ENCODE measurements around the gene OR4K17. TPM values are rescaled to one million over a fixed set of nuclear protein-coding genes. Genes with fewer than 3 reads are reported as not detected.

OR4K17 gene
- total RNA-seq, 3 donors from 2014 or later, result not detected

Other genes with a start within 250 kb of the OR4K17 start
- gene OR4K2, start 235.6 kb upstream of the OR4K17 start, total RNA-seq, result not detected
- gene OR4K5, start 190.1 kb upstream of the OR4K17 start, total RNA-seq, result not detected
- not detected for gene OR4K1, start 179.8 kb upstream of the OR4K17 start, total RNA-seq
- gene OR4K15, start 135.1 kb upstream of the OR4K17 start, total RNA-seq, result not detected
- not detected for gene OR4Q2, start 108.6 kb upstream of the OR4K17 start, total RNA-seq
- gene OR4K14, start 91.4 kb upstream of the OR4K17 start, total RNA-seq, result not detected
- gene OR4K13, start 74.7 kb upstream of the OR4K17 start, total RNA-seq, result not detected
- gene OR4L1, start 50.7 kb upstream of the OR4K17 start, total RNA-seq, result not detected
- gene OR4N5, start 28.1 kb downstream of the OR4K17 start, total RNA-seq, result not detected
- gene OR11G2, start 80.2 kb downstream of the OR4K17 start, total RNA-seq, result not detected
- gene OR11H6, start 113.0 kb downstream of the OR4K17 start, total RNA-seq, result not detected
- gene OR11H7, start 118.2 kb downstream of the OR4K17 start, total RNA-seq, result not detected
- not detected for gene OR11H4, start 128.5 kb downstream of the OR4K17 start, total RNA-seq
- 10 to 100 TPM; 40.3 to 41.9 (median 41.5) TPM for gene TTC5, start 195.2 kb downstream of the OR4K17 start, total RNA-seq
- gene CCNB1IP1, start 222.5 kb downstream of the OR4K17 start, total RNA-seq, result 10 to 100 TPM; 28.9 to 38.0 (median 33.0) TPM
- gene PARP2, start 232.9 kb downstream of the OR4K17 start, total RNA-seq, result 10 to 100 TPM; 16.9 to 22.9 (median 22.1) TPM

All from activated T-cell treated with anti-CD3 and anti-CD28 coated beads, Interleukin-2, amount 50 U/mL, for 4 hours (primary cell).